K562 (cell line): ENCODE measurements around the gene SUPT20HL2. TPM values are rescaled to one million over a fixed set of nuclear protein-coding genes. Genes with fewer than 3 reads are reported as not detected.

Experiments used
- ATAC-seq: fragments of 200-7000 bp; cut with Tn5 transposase; 3 replicates; pipeline ENCODE4 v1.9.1; 2020; ENCODE audit warnings: moderate library complexity
- BruUV-seq: library from RNA; stranded (reverse); fragments of 400-500 nt; replicated peaks from 2 replicates; lab custom pipeline; 2021; lab: Mats Ljungman, UMichigan
- CTCF ChIA-PET: fragments of 300-600 bp; formaldehyde crosslinking; extraction: SDS; loops from one replicate; lab custom pipeline; 2021; ENCODE audit warnings: low intra/inter-chr PET ratio; lab: Yijun Ruan, JAX
- POLR2A ChIA-PET: fragments of 300-600, 350-650 bp; sonication (Branson Sonifier 250); formaldehyde crosslinking; extraction: SDS; loops from one replicate; lab custom pipeline; 2021; ENCODE audit warnings: antibody characterized with exemption, inconsistent platforms; lab: Yijun Ruan, JAX
- DNase-seq, 4 experiments: peaks; one replicate each; pipeline versions ENCODE4 v3.0.0 to v3.0.0-alpha.2; 2011 to 2018; ENCODE audit warnings: low spot score in 3 of 4, mixed read lengths in 3 of 4; ENCODE audit errors: extremely low read depth in 1 of 4
- FAIRE-seq: peaks from 2 replicates; lab custom pipeline; 2011; peaks lifted over from hg19 to GRCh38; lab: Jason Lieb, UNC
- H2AFZ ChIP-seq: 2 replicates; pipeline ENCODE4 v1.6.0; 2011; ENCODE audit warnings: low read depth, low read length, control low read depth, inconsistent platforms
- H3K27ac ChIP-seq: fragments of 200-600 bp; 3 replicates; pipeline ENCODE4 v1.8.0; 2011; ENCODE audit warnings: low read depth, mild to moderate bottlenecking, control low read depth, inconsistent platforms, low read length, moderate library complexity, mixed read lengths; ENCODE audit errors: extremely low read depth
- H3K27me3 ChIP-seq, 2 experiments: fragments of 300-600 bp in 1 of 2; 2 replicates in 1 of 2; 3 replicates in 1 of 2; pipeline versions ENCODE4 v1.6.0 to v1.8.0; 2011; ENCODE audit warnings: inconsistent platforms in 2 of 2, low read length in 2 of 2, mild to moderate bottlenecking in 1 of 2, mixed read lengths in 1 of 2, moderate library complexity in 1 of 2; ENCODE audit not compliant: control insufficient read depth in 2 of 2, insufficient read depth in 2 of 2
- H3K36me3 ChIP-seq: fragments of 300-600 bp; 3 replicates; pipeline ENCODE4 v1.8.0; 2011; ENCODE audit warnings: mild to moderate bottlenecking, low read length, inconsistent platforms; ENCODE audit not compliant: control insufficient read depth, insufficient read depth
- H3K4me1 ChIP-seq, 2 experiments: fragments of 200-600 bp in 1 of 2; replicated peaks in 1 of 2; 2 replicates in 1 of 2; 3 replicates in 1 of 2; pipeline versions ENCODE4 v1.5.1 to v1.8.0; 2011; ENCODE audit warnings: inconsistent platforms in 2 of 2, low read length in 2 of 2, mild to moderate bottlenecking in 1 of 2, mixed read lengths in 1 of 2, moderate library complexity in 1 of 2; ENCODE audit not compliant: control insufficient read depth in 2 of 2, insufficient read depth in 2 of 2
- H3K4me2 ChIP-seq: 2 replicates; pipeline ENCODE4 v1.6.1; 2011; ENCODE audit warnings: low read length, control low read depth, inconsistent platforms, mixed read lengths; ENCODE audit not compliant: insufficient read depth
- H3K4me3 ChIP-seq: fragments of 200-600 bp; sonication (generic), shearing (Covaris generic); 2 replicates; pipeline ENCODE4 v1.5.1; 2016; ENCODE audit warnings: control low read depth, inconsistent platforms
- H3K79me2 ChIP-seq: fragments of 200-600 bp; 3 replicates; pipeline ENCODE4 v1.8.0; 2011; ENCODE audit warnings: low read length, inconsistent platforms; ENCODE audit not compliant: control insufficient read depth, insufficient read depth
- H3K9ac ChIP-seq, 2 experiments: 2 replicates each; pipeline versions ENCODE4 v1.6.0 to v1.6.1; 2011; ENCODE audit warnings: low read depth in 2 of 2, low read length in 2 of 2, control low read depth in 1 of 2, inconsistent platforms in 1 of 2, mild to moderate bottlenecking in 1 of 2, mixed read lengths in 1 of 2; ENCODE audit not compliant: insufficient read depth in 1 of 2
- H3K9me1 ChIP-seq: one replicate; pipeline ENCODE4 v1.6.0; 2011; ENCODE audit warnings: inconsistent platforms, mild to moderate bottlenecking, low read length, moderate library complexity; ENCODE audit not compliant: control insufficient read depth, insufficient read depth
- H3K9me3 ChIP-seq: replicated peaks from 2 replicates; pipeline ENCODE4 v1.5.1; 2011; ENCODE audit warnings: low read depth, low read length, inconsistent platforms; ENCODE audit not compliant: control insufficient read depth, insufficient read depth
- H4K20me1 ChIP-seq: replicated peaks from 2 replicates; pipeline ENCODE4 v1.6.1; 2011; ENCODE audit warnings: low read length, inconsistent platforms, mixed read lengths; ENCODE audit not compliant: control insufficient read depth, insufficient read depth
- BRF1 ChIP-seq: IDR thresholded peaks from 3 replicates; pipeline ENCODE4 v1.6.1; 2011; ENCODE audit warnings: borderline replicate concordance, mild to moderate bottlenecking; ENCODE audit not compliant: insufficient read length; ENCODE audit errors: extremely low read depth
- NCOA1 ChIP-seq: fragments of 450-650 bp; IDR thresholded peaks from 2 replicates; pipeline ENCODE4 v1.6.1; 2016; ENCODE audit warnings: low read depth
- PBX2 ChIP-seq, 2 experiments: IDR thresholded peaks in 1 of 2; conservative IDR thresholded peaks in 1 of 2; 2 replicates each; pipeline ENCODE4 v1.6.1; 2016; ENCODE audit warnings: low read depth in 2 of 2, mild to moderate bottlenecking in 1 of 2, missing compliant biosample characterization in 1 of 2, missing genetic modification characterization in 1 of 2, moderate library complexity in 1 of 2
- ZBTB40 ChIP-seq, 2 experiments: fragments of 450-650 bp in 1 of 2; sonication (generic) in 1 of 2; formaldehyde crosslinking in 1 of 2; IDR thresholded peaks; 2 replicates each; pipeline versions ENCODE4 v1.7.1 to v1.9.0; 2016 to 2022; ENCODE audit warnings: inconsistent platforms in 1 of 2, mild to moderate bottlenecking in 1 of 2, missing genetic modification reagents in 1 of 2
- ZNF274 ChIP-seq: IDR thresholded peaks from 2 replicates; pipeline ENCODE4 v1.6.1; 2011; ENCODE audit warnings: low read depth, mild to moderate bottlenecking, low read length, moderate library complexity, borderline replicate concordance
- ZNF354B ChIP-seq: fragments of 250-450 bp; sonication (Bioruptor Pico); IDR thresholded peaks from 2 replicates; pipeline ENCODE4 v1.4.0; 2020
- ZNF408 ChIP-seq: fragments of 250-450 bp; sonication (Bioruptor Pico); IDR thresholded peaks from 2 replicates; pipeline ENCODE4 v1.4.0; 2020; ENCODE audit warnings: low read depth, mild to moderate bottlenecking, moderate library complexity
- ZNF511 ChIP-seq: sonication (generic); formaldehyde crosslinking; IDR thresholded peaks from 2 replicates; pipeline ENCODE4 v1.8.0; 2022; ENCODE audit warnings: mild to moderate bottlenecking, missing genetic modification reagents
- WGBS: fragments of 100-300 bp; shearing (Covaris generic); methylation state at CpG from one replicate; pipeline ENCODE4 v1.1.6; 2016; ENCODE audit warnings: low coverage, mixed read lengths; ENCODE audit not compliant: insufficient coverage; ENCODE audit errors: missing lambda C conversion rate; 5-methylcytosine and 5-hydroxymethylcytosine counted together
- in situ Hi-C: fragments of 300-500 bp; cut with MboI; formaldehyde crosslinking; loops from 4 replicates; pipeline ENCODE4 v1.15.0; 2018; ENCODE audit warnings: inconsistent platforms, mixed read lengths
- intact Hi-C: fragments of 100-400 bp; cut with micrococcal nuclease; formaldehyde crosslinking; loops from 2 replicates; pipeline ENCODE4 v1.14.2; 2022
- polyA plus RNA-seq, 8 experiments: library from polyadenylated mRNA; depleted of rRNA in 4 of 8; stranded (reverse) in 5 of 8; unstranded in 3 of 8; fragments of >200 nt; fragmentation: Nextera tagmentation in 2 of 8; fragmentation: Illumina TruSeq in 1 of 8; extraction: Ambion mirVana in 2 of 8; extraction: Trizol in 1 of 8; gene quantifications; 2 replicates each; pipeline versions ENCODE4 v1.2.1 to v1.2.3, GENCODE V29; 2011 to 2014; ENCODE audit warnings: inconsistent platforms in 1 of 8, missing spikeins in 1 of 8
- total RNA-seq, 7 experiments: library from RNA; depleted of rRNA in 6 of 7; stranded (reverse); fragments of >200 nt in 6 of 7; fragmentation: Illumina TruSeq in 2 of 7; extraction: Trizol in 2 of 7; gene quantifications; 2 replicates each; pipeline versions ENCODE4 v1.2.1 to v1.2.3, GENCODE V29; 2011 to 2021; ENCODE audit warnings: low replicate concordance in 1 of 7

Gene SUPT20HL2
- total and polyA plus RNA-seq, 9 of the 15 experiments (the other 6 are each of a cell fraction or from before 2014, with no cell fraction given), result 0.04 TPM; not detected in 8

- WGBS, result 4% methylated on average over 10 of the region's 12 CpGs
- CTCF ChIA-PET, result no interaction called here
- TF ChIP-seq PBX2 (CRISPR knock-in tag; IDR thresholded peaks at IDR 0.05; ENCODE audit: low read depth), result no peak
- TF ChIP-seq PBX2 (tag; conservative IDR thresholded peaks at IDR 0.05; ENCODE audit: low read depth), result no peak
- no peak for TF ChIP-seq ZNF354B (CRISPR knock-in tag)
- no peak for TF ChIP-seq NCOA1
- TF ChIP-seq ZNF274, result no peak
- TF ChIP-seq ZNF408 (CRISPR knock-in tag), result no peak
- no peak for TF ChIP-seq ZBTB40 (IDR thresholded peaks at IDR 0.05)
- TF ChIP-seq ZBTB40 (CRISPR knock-in tag; IDR thresholded peaks at IDR 0.05), result no peak
- TF ChIP-seq BRF1, result no peak
- TF ChIP-seq ZNF511, result no peak
Observed at GRCh38 chrX:24282381-24283126, 31.3 kb downstream of the SUPT20HL2 start.

More at GRCh38 chrX:24282381-24283126, 31.3 kb downstream of the SUPT20HL2 start:
- peaks cover 3 to 28% of the 10 kb centered on the region in 2 experiments; a peak in 3 of 5 replicates for H3K27me3 ChIP-seq
- no peak overlapping the region for H3K4me3 ChIP-seq
- no peak for FAIRE-seq
- no peak overlapping the region for H3K4me2 ChIP-seq
- no peak overlapping the region for H3K27ac ChIP-seq
- H2AFZ ChIP-seq, result no peak overlapping the region
- H3K79me2 ChIP-seq, result no peaks in the 10 kb centered on the region
- POLR2A ChIA-PET, result no interaction called here
- H3K9me1 ChIP-seq, result no peaks in the 10 kb centered on the region
- no peak overlapping the region for H3K9ac ChIP-seq
- in situ Hi-C loops, result no loop called here
- H3K36me3 ChIP-seq, result no peaks in the 10 kb centered on the region
- no TSS peak for BruUV-seq
- no peaks in the 10 kb centered on the region for H3K9me3 ChIP-seq
- no peaks in the 10 kb centered on the region for H4K20me1 ChIP-seq
- ATAC-seq, result no peak
- no peaks in the 10 kb centered on the region for H3K4me1 ChIP-seq
- no peak for DNase-seq
- intact Hi-C loops, result no loop called here
